AG04449 (cell line): ENCODE data around the gene TTLL9.
"Not testable (repeated sequence)": the region's sequence is repeated elsewhere in the genome, so short reads cannot be mapped to it uniquely, and the experiment has no call there.

Experiments used
- CTCF ChIA-PET: fragments of 350-600 bp; formaldehyde crosslinking; extraction: SDS; loops from one replicate; lab custom pipeline; 2021; ENCODE audit warnings: antibody characterized with exemption; lab: Yijun Ruan, JAX
- POLR2A ChIA-PET: fragments of 400-600, 350-600 bp; formaldehyde crosslinking; extraction: SDS; loops from one replicate; lab custom pipeline; 2020; ENCODE audit warnings: antibody characterized with exemption, inconsistent platforms; lab: Yijun Ruan, JAX
- DNase-seq: peaks from one replicate; pipeline ENCODE4 v3.0.0-alpha.2; 2010; ENCODE audit warnings: low read depth, low spot score
- H3K4me3 ChIP-seq: 2 replicates; pipeline ENCODE4 v1.5.1; 2011; ENCODE audit warnings: low read depth, mild to moderate bottlenecking, control low read depth, low read length
- TF ChIP-seq, protein P1 (sequence below): IDR thresholded peaks from one replicate; pipeline ENCODE4 v1.5.1; 2011; ENCODE audit warnings: mild to moderate bottlenecking, moderate library complexity, low read length, control low read depth, inconsistent platforms; ENCODE audit not compliant: insufficient read depth; ENCODE audit errors: missing control alignments

The TTLL9 gene

DNA sequence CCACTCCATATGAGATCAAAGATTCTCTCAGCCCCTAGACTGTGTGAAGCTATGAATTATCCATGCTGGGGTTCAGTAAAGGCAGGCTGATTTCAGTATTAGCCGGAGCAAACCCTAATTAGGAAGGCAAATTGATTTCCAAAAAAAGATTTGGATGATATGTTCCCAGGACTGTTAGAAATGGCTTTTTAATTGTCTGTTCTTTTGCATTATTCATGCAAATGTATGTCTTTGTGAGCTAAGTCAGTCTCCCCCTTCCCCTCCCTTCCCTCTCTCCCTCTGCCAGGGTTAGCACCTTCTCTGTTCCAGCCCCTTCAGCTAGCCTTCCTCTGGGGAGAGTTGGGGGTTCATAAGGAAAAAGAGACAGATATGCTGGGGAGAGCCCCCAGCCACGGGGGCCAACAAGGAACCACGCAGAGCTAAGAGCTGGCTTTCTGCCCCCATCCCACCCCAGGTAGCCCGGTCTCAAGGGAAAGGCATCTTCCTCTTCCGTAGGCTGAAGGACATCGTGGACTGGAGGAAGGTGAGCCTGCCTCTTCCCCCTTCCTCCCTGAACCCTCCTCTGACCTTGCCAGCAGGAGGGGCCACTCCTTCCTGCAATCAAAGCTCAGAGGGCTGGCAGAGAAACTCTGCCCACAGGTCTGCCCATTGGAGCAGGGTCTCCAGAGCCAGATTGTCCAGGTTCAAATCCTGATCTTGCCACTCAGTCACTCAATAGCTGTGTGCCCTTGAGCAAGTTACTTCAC is 49.1 kb downstream of the TTLL9 start:
- POLR2A ChIA-PET = interaction anchor here (0.7 to 0.8 kb wide), 2 partner anchors 33 to 1140 kb away, joined by 3 read pairs; no protein-coding TSS in a partner anchor
- CTCF ChIA-PET = interaction anchor here (1.2 to 1.5 kb wide), 3 partner anchors 33 to 173 kb away, joined by 3 to 5 read pairs (median 4); partner anchors contain the start of gene PDRG1
- H3K4me3 ChIP-seq = no peak overlapping the region
- no peak for DNase-seq
- TF ChIP-seq, protein P1, sequence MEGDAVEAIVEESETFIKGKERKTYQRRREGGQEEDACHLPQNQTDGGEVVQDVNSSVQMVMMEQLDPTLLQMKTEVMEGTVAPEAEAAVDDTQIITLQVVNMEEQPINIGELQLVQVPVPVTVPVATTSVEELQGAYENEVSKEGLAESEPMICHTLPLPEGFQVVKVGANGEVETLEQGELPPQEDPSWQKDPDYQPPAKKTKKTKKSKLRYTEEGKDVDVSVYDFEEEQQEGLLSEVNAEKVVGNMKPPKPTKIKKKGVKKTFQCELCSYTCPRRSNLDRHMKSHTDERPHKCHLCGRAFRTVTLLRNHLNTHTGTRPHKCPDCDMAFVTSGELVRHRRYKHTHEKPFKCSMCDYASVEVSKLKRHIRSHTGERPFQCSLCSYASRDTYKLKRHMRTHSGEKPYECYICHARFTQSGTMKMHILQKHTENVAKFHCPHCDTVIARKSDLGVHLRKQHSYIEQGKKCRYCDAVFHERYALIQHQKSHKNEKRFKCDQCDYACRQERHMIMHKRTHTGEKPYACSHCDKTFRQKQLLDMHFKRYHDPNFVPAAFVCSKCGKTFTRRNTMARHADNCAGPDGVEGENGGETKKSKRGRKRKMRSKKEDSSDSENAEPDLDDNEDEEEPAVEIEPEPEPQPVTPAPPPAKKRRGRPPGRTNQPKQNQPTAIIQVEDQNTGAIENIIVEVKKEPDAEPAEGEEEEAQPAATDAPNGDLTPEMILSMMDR = no peak

GRCh38 chr20:31920275-31920855 is 49.9 kb downstream of the TTLL9 start:
- ChIA-PET CTCF (interaction anchor here (1.2 to 1.4 kb wide), 2 partner anchors 32 to 172 kb away, joined by 3 to 5 read pairs; partner anchors contain the start of gene PDRG1), POLR2A (no interaction called here)

GRCh38 chr20:31921480-31921879 is 51.0 kb downstream of the TTLL9 start:
- POLR2A ChIA-PET, H3K4me3 ChIP-seq, DNase-seq, CTCF ChIA-PET: not testable (repeated sequence)

More at GRCh38 chr20:31920275-31920855, 49.9 kb downstream of the TTLL9 start:
- TF ChIP-seq, protein P1 = no peak
- no peak for DNase-seq
- H3K4me3 ChIP-seq = no peak overlapping the region

DNA sequence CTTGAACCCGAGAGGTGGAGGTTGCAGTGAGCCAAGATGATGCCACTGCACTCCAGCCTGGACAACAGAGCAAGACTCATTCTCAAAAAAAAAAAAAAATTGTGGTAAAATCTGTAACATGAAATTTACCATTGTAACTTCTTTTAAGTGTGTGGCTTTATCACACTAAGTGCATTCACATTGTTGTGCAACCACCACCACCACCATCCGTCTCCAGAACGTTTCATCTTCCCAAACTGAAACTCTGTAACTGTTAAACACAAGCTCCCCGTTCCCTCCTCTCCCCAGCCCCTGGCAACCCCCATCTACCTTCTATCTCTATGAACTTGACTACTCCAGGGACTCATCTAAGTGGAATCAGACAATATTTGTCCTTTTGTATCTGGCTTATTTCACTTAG is 51.7 kb downstream of the TTLL9 start:
- CTCF ChIA-PET = interaction anchor here (2.1 kb wide), 1 partner anchor 30 kb away, joined by 8 read pairs; the partner anchor contains the start of gene PDRG1
- TF ChIP-seq, protein P1 = no peak
- H3K4me3 ChIP-seq = no peak overlapping the region
- no peak for DNase-seq
- POLR2A ChIA-PET = no interaction called here

DNA sequence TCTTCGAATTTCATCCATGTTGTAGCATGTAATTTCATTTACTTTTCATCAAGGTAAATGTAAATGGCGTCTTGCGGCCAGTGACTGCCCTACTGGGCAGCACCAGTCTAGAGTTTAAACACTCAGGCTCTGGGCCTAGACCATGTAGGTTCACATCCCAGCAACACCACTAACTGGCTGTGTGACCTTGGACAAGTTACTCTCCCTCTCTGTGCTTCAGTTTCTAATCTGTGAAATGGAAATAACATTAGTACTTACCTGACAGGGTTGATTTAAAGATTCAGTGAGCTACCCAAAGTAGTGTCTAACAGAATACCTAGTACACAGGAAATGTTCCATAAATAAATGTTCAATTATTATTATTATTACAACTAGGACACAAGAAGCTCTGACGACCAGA is 52.2 kb downstream of the TTLL9 start:
- ChIA-PET POLR2A (no interaction called here), CTCF (interaction anchor here (2.1 kb wide), 1 partner anchor 29 kb away, joined by 8 read pairs; the partner anchor contains the start of gene PDRG1)
- no peak overlapping the region for H3K4me3 ChIP-seq
- TF ChIP-seq, protein P1 = no peak
- DNase-seq = no peak

GRCh38 chr20:31923388-31924331 is 53.2 kb downstream of the TTLL9 start:
- H3K4me3 ChIP-seq = no peak overlapping the region
- TF ChIP-seq, protein P1 = no peak
- POLR2A ChIA-PET = no interaction called here
- DNase-seq = no peak
- CTCF ChIA-PET = interaction anchor here (2.1 kb wide), 1 partner anchor 28 kb away, joined by 8 read pairs; the partner anchor contains the start of gene PDRG1
